Hepatocyte (in vitro differentiated cells): ENCODE data around the gene JARID2. TPM values are rescaled to one million over a fixed set of nuclear protein-coding genes. Genes with fewer than 3 reads are reported as not detected.

Experiments used
- DNase-seq: peaks from one replicate; pipeline ENCODE4 v3.0.0-alpha.2; 2016; ENCODE audit warnings: low spot score
- H2AFZ ChIP-seq: fragments of 200-600 bp; sonication (generic); 2 replicates; pipeline ENCODE4 v1.6.0; 2016; ENCODE audit warnings: antibody characterized with exemption, mild to moderate bottlenecking
- H3K27ac ChIP-seq: fragments of 200-600 bp; sonication (generic); 2 replicates; pipeline ENCODE4 v1.5.1; 2016; ENCODE audit warnings: mild to moderate bottlenecking
- H3K27me3 ChIP-seq: fragments of 200-600 bp; sonication (generic); 2 replicates; pipeline ENCODE4 v1.6.1; 2016
- H3K36me3 ChIP-seq: fragments of 200-600 bp; sonication (generic); replicated peaks from 2 replicates; pipeline ENCODE4 v1.5.1; 2016; ENCODE audit warnings: low read depth; ENCODE audit not compliant: insufficient read depth
- H3K4me1 ChIP-seq: fragments of 200-600 bp; sonication (generic); 2 replicates; pipeline ENCODE4 v1.5.1; 2016; ENCODE audit warnings: mild to moderate bottlenecking, moderate library complexity; ENCODE audit not compliant: insufficient read depth
- H3K4me2 ChIP-seq: fragments of 200-600 bp; sonication (generic); 2 replicates; pipeline ENCODE4 v1.6.0; 2016
- H3K4me3 ChIP-seq: fragments of 200-600 bp; sonication (generic); 2 replicates; pipeline ENCODE4 v1.5.1; 2016; ENCODE audit warnings: mild to moderate bottlenecking
- H3K79me2 ChIP-seq: fragments of 200-600 bp; sonication (generic); 2 replicates; pipeline ENCODE4 v1.6.0; 2017; ENCODE audit warnings: mild to moderate bottlenecking
- H3K9me2 ChIP-seq: fragments of 200-600 bp; sonication (generic); replicated peaks from 2 replicates; pipeline ENCODE4 v1.6.0; 2017; ENCODE audit warnings: mild to moderate bottlenecking; ENCODE audit not compliant: insufficient read depth
- H3K9me3 ChIP-seq: fragments of 200-600 bp; sonication (generic); 2 replicates; pipeline ENCODE4 v1.5.1; 2016; ENCODE audit warnings: low read depth, mild to moderate bottlenecking
- H4K20me1 ChIP-seq: fragments of 200-600 bp; sonication (generic); 2 replicates; pipeline ENCODE4 v1.6.0; 2016; ENCODE audit warnings: mild to moderate bottlenecking; ENCODE audit not compliant: insufficient read depth, poor library complexity, severe bottlenecking
- CTCF ChIP-seq: fragments of 200-600 bp; sonication (generic); IDR thresholded peaks from 2 replicates; pipeline ENCODE4 v1.5.1; 2016; ENCODE audit warnings: antibody characterized with exemption, mild to moderate bottlenecking; ENCODE audit not compliant: poor library complexity
- EZH2 ChIP-seq: fragments of 200-600 bp; sonication (generic); IDR thresholded peaks from 2 replicates; pipeline ENCODE4 v1.6.1; 2016; ENCODE audit warnings: antibody characterized with exemption, mild to moderate bottlenecking, borderline replicate concordance
- EZH2phosphoT487 ChIP-seq: fragments of 200-600 bp; sonication (generic); IDR thresholded peaks from one replicate; pipeline ENCODE4 v1.6.1; 2018; ENCODE audit warnings: antibody characterized with exemption, mild to moderate bottlenecking, low read depth, moderate library complexity; ENCODE audit not compliant: unreplicated experiment, severe bottlenecking
- WGBS: methylation state at CpG from one replicate; pipeline ENCODE4 v1.1.6; 2016; ENCODE audit warnings: low lambda C conversion rate; ENCODE audit errors: missing lambda C conversion rate; 5-methylcytosine and 5-hydroxymethylcytosine counted together
- polyA plus RNA-seq: library from polyadenylated mRNA; unstranded; fragments of >200 nt; fragmentation: Nextera tagmentation; extraction: Ambion mirVana; gene quantifications from 2 replicates; pipeline ENCODE4 v1.2.1, GENCODE V29; 2016
- total RNA-seq: library from RNA; depleted of rRNA; stranded (reverse); fragments of >200 nt; gene quantifications from 2 replicates; pipeline ENCODE4 v1.2.3, GENCODE V29; 2014

Gene JARID2
- total and polyA plus RNA-seq, 2 experiments from 2014 or later = 4.6 to 11.6 TPM

DNA sequence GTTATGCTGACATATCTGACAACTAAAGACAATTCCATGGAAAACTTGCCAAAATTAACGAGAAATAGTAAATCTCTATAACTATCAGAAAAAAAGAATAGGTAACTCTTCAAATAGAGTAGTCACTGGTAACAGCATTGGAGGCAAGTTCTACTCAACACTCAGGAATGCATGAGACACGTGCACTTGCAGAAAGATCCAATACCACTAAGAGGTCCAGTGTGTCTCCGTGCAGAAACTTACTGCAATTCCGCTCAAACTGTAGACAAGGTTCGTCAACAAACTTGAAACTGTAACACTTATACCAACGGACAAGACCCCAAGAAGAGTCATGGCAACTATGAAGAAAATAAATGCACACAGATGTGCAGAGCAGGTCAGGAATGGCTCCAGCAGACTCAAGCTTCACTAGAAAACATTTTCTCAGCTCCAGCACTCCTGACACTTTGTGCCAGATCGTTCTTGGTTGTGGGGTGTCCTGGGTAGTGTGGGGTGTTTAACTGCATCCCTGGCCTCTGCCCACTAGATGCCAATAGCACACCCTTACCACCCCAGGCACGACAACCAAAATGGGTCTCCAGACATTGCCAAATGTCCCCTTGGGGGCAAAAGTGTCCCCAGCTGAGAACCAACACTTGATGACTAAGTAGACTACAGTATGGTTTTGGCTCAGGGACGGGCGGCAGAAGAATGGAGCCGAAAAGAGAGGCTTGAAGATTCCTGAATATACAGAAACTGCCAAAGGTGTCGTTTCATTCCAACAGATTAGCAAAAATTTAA is 282.2 kb downstream of the JARID2 start:
- H3K4me2 ChIP-seq = no peak overlapping the region
- TF ChIP-seq EZH2phosphoT487 (no peak), CTCF (no peak), EZH2 (no peak)
- no peaks in the 10 kb centered on the region for H3K27me3 ChIP-seq
- no peaks in the 10 kb centered on the region for H3K36me3 ChIP-seq
- H3K4me3 ChIP-seq = no peak overlapping the region
- H3K27ac ChIP-seq = no peak overlapping the region
- no peak overlapping the region for H2AFZ ChIP-seq
- no peaks in the 10 kb centered on the region for H3K4me1 ChIP-seq
- H3K9me3 ChIP-seq = no peaks in the 10 kb centered on the region
- no peaks in the 10 kb centered on the region for H4K20me1 ChIP-seq
- H3K79me2 ChIP-seq = no peaks in the 10 kb centered on the region
- no peak for DNase-seq
- 93% methylated on average over 12 of the region's 12 CpGs for WGBS
- no peaks in the 10 kb centered on the region for H3K9me2 ChIP-seq

- Histone ChIP-seq H3K4me3 (no peak overlapping the region), H3K27me3 (no peaks in the 10 kb centered on the region), H2AFZ (no peak overlapping the region), H3K79me2 (no peaks in the 10 kb centered on the region), H3K4me2 (no peak overlapping the region), H3K9me2 (no peaks in the 10 kb centered on the region), H3K9me3 (no peaks in the 10 kb centered on the region), H3K4me1 (no peaks in the 10 kb centered on the region), H3K36me3 (no peaks in the 10 kb centered on the region), H4K20me1 (no peaks in the 10 kb centered on the region), H3K27ac (no peak overlapping the region)
- WGBS = 97% methylated on average over 9 of the region's 9 CpGs
- no peak for DNase-seq
- TF ChIP-seq EZH2 = no peak
- TF ChIP-seq EZH2phosphoT487 = no peak
- no peak for TF ChIP-seq CTCF
These were observed 283.0 kb downstream of the JARID2 start for GRCh38 chr6:15528870-15529269.

DNA sequence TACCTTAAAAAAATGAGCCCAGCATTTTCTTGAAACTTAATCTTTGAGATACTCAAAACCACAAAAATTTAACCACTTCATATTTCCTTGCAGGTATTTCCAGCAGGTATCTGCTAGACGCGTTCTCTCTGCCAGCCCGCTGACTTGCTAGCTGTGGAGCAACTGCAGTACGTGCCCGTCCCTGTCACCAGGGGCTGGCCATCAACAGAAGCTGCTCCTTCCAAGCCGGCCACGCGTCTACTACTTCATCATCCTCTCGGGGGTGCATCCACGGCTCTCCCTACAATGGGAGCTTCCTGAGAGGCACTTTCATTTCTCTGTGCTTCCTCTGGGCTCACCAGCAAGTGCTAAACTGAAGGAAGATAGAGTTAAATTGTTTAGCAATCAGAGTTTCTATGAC is 284.5 kb downstream of the JARID2 start:
- DNase-seq = no peak
- H3K4me3 ChIP-seq = no peak overlapping the region
- no peaks in the 10 kb centered on the region for H3K9me2 ChIP-seq
- TF ChIP-seq CTCF (no peak), EZH2 (no peak), EZH2phosphoT487 (no peak)
- no peak overlapping the region for H3K27ac ChIP-seq
- H2AFZ ChIP-seq = no peak overlapping the region
- H3K9me3 ChIP-seq = no peaks in the 10 kb centered on the region
- H3K79me2 ChIP-seq = no peaks in the 10 kb centered on the region
- H3K27me3 ChIP-seq = no peaks in the 10 kb centered on the region
- WGBS = 91% methylated on average over 10 of the region's 10 CpGs
- H3K4me2 ChIP-seq = no peak overlapping the region
- no peaks in the 10 kb centered on the region for H4K20me1 ChIP-seq
- no peaks in the 10 kb centered on the region for H3K4me1 ChIP-seq
- H3K36me3 ChIP-seq = no peaks in the 10 kb centered on the region
